Activated T-cell treated with anti-CD3 and anti-CD28 coated beads, Interleukin-2, amount 50 U/mL, for 48 hours (primary cell): Measurements from ENCODE around the gene MYLK4.

Experiments used
- DNase-seq, 2 experiments: peaks; one replicate each; pipeline ENCODE4 v3.0.0-alpha.2; 2020

MYLK4 gene

GRCh38 chr6:2624177-2624576, 126.5 kb downstream of the MYLK4 start:
- no peak for DNase-seq

GRCh38 chr6:2623295-2623694, 127.4 kb downstream of the MYLK4 start:
- no peak for DNase-seq

- no peak for DNase-seq
Observed at GRCh38 chr6:2622671-2623070, 128.1 kb downstream of the MYLK4 start.

GRCh38 chr6:2619651-2620050, 131.1 kb downstream of the MYLK4 start:
- DNase-seq, result no peak

- DNase-seq, result no peak
Observed at GRCh38 chr6:2617729-2618128, 133.0 kb downstream of the MYLK4 start.

- no peak for DNase-seq
Observed at GRCh38 chr6:2616811-2617210, 133.9 kb downstream of the MYLK4 start.

- no peak for DNase-seq
Observed at GRCh38 chr6:2615251-2615650, 135.5 kb downstream of the MYLK4 start.

GRCh38 chr6:2614846-2615245, 135.9 kb downstream of the MYLK4 start:
- DNase-seq, result no peak

- DNase-seq, result no peak
Observed at GRCh38 chr6:2614155-2614554, 136.6 kb downstream of the MYLK4 start.
